NOMO-1 treated with dmso at 0.1 percent for 144 hours (cell line): ENCODE results near the gene FGD4.

Experiments used
- DNase-seq: peaks from one replicate; lab custom pipeline; 2025; ENCODE audit not compliant: unreplicated experiment; lab: John Stamatoyannopoulos, UW

Gene FGD4

GRCh38 chr12:32598688-32599087 lies 199.3 kb downstream of the FGD4 start:
- no peak for DNase-seq

- no peak for DNase-seq
Measured at GRCh38 chr12:32600681-32601080, 201.3 kb downstream of the FGD4 start.

GRCh38 chr12:32603071-32603470 lies 203.7 kb downstream of the FGD4 start:
- DNase-seq = no peak

GRCh38 chr12:32603858-32604257 lies 204.5 kb downstream of the FGD4 start:
- no peak for DNase-seq

GRCh38 chr12:32604565-32604964 lies 205.2 kb downstream of the FGD4 start:
- DNase-seq = no peak

GRCh38 chr12:32605326-32606095 lies 206.2 kb downstream of the FGD4 start:
- no peak for DNase-seq

GRCh38 chr12:32606443-32606842 lies 207.1 kb downstream of the FGD4 start:
- no peak for DNase-seq

GRCh38 chr12:32609966-32610365 lies 210.6 kb downstream of the FGD4 start:
- DNase-seq = no peak

- no peak for DNase-seq
Measured at GRCh38 chr12:32611986-32612385, 212.6 kb downstream of the FGD4 start.

- DNase-seq = no peak
Measured at GRCh38 chr12:32612658-32613614, 213.6 kb downstream of the FGD4 start.

GRCh38 chr12:32615441-32615840 lies 216.1 kb downstream of the FGD4 start:
- no peak for DNase-seq

- no peak for DNase-seq
Measured at GRCh38 chr12:32617534-32617933, 218.2 kb downstream of the FGD4 start.

GRCh38 chr12:32618115-32618514 lies 218.8 kb downstream of the FGD4 start:
- no peak for DNase-seq

- DNase-seq = no peak
Measured at GRCh38 chr12:32627976-32628375, 228.6 kb downstream of the FGD4 start.

- no peak for DNase-seq
Measured at GRCh38 chr12:32641287-32641901, 242.0 kb downstream of the FGD4 start.

- no peak for DNase-seq
Measured at GRCh38 chr12:32644431-32644830, 245.1 kb downstream of the FGD4 start.

- no peak for DNase-seq
Measured at GRCh38 chr12:32647275-32647674, 247.9 kb downstream of the FGD4 start.

- no peak for DNase-seq
Measured at GRCh38 chr12:32650508-32650907, 251.2 kb downstream of the FGD4 start.

GRCh38 chr12:32651151-32651955 lies 252.0 kb downstream of the FGD4 start:
- no peak for DNase-seq

GRCh38 chr12:32651956-32652210 lies 252.5 kb downstream of the FGD4 start:
- DNase-seq = no peak

GRCh38 chr12:32659908-32660440 lies 260.6 kb downstream of the FGD4 start:
- DNase-seq = no peak
